Smooth muscle cell (in vitro differentiated cells): Measurements from ENCODE around the gene YWHAQ. TPM values are rescaled to one million over a fixed set of nuclear protein-coding genes. Genes with fewer than 3 reads are reported as not detected.

Source experiments
- DNase-seq: peaks from one replicate; lab custom pipeline; 2025; ENCODE audit not compliant: unreplicated experiment; lab: John Stamatoyannopoulos, UW
- H2AFZ ChIP-seq: fragments of 200-600 bp; sonication (generic); 2 replicates; pipeline ENCODE4 v1.6.0; 2016; ENCODE audit warnings: antibody characterized with exemption, low read depth, mild to moderate bottlenecking
- H3F3A ChIP-seq: fragments of 200-600 bp; sonication (generic); 2 replicates; pipeline ENCODE4 v1.6.0; 2017; ENCODE audit warnings: antibody characterized with exemption, low read depth
- H3K27ac ChIP-seq: fragments of 200-600 bp; sonication (generic); 2 replicates; pipeline ENCODE4 v1.5.1; 2016; ENCODE audit warnings: low read depth, mild to moderate bottlenecking
- H3K27me3 ChIP-seq: fragments of 200-600 bp; sonication (generic); 2 replicates; pipeline ENCODE4 v1.6.1; 2016; ENCODE audit warnings: low read depth, mild to moderate bottlenecking
- H3K36me3 ChIP-seq: fragments of 200-600 bp; sonication (generic); 2 replicates; pipeline ENCODE4 v1.5.1; 2016; ENCODE audit warnings: low read depth
- H3K4me1 ChIP-seq: fragments of 200-600 bp; sonication (generic); 2 replicates; pipeline ENCODE4 v1.5.1; 2016; ENCODE audit warnings: low read depth
- H3K4me2 ChIP-seq: fragments of 200-600 bp; sonication (generic); 2 replicates; pipeline ENCODE4 v1.6.0; 2016; ENCODE audit warnings: mild to moderate bottlenecking
- H3K4me3 ChIP-seq: fragments of 200-600 bp; sonication (generic); 2 replicates; pipeline ENCODE4 v1.5.1; 2016; ENCODE audit warnings: mild to moderate bottlenecking
- H3K79me2 ChIP-seq: fragments of 200-600 bp; sonication (generic); 2 replicates; pipeline ENCODE4 v1.6.0; 2016; ENCODE audit warnings: low read depth, mild to moderate bottlenecking
- H3K9ac ChIP-seq: fragments of 200-600 bp; sonication (generic); 2 replicates; pipeline ENCODE4 v1.6.0; 2016; ENCODE audit warnings: low read depth
- H3K9me3 ChIP-seq: fragments of 200-600 bp; sonication (generic); replicated peaks from 2 replicates; pipeline ENCODE4 v1.5.1; 2016; ENCODE audit warnings: low read depth
- H4K20me1 ChIP-seq: fragments of 200-600 bp; sonication (generic); 2 replicates; pipeline ENCODE4 v1.6.0; 2016; ENCODE audit warnings: low read depth
- WGBS: methylation state at CpG from one replicate; pipeline ENCODE4 v1.1.7; 2016; ENCODE audit warnings: low lambda C conversion rate; 5-methylcytosine and 5-hydroxymethylcytosine counted together
- polyA plus RNA-seq: library from polyadenylated mRNA; unstranded; fragments of >200 nt; fragmentation: Nextera tagmentation; extraction: Ambion mirVana; gene quantifications from 2 replicates; pipeline ENCODE4 v1.2.1, GENCODE V29; 2016
- total RNA-seq: library from RNA; depleted of rRNA; stranded (reverse); fragments of >200 nt; gene quantifications from 2 replicates; pipeline ENCODE4 v1.2.3, GENCODE V29; 2014
- TF ChIP-seq, protein P1 (sequence below): fragments of 200-600 bp; sonication (generic); IDR thresholded peaks from 2 replicates; pipeline ENCODE4 v1.5.1; 2017; ENCODE audit warnings: borderline replicate concordance, mild to moderate bottlenecking, antibody characterized with exemption; ENCODE audit not compliant: insufficient read depth, poor library complexity, severe bottlenecking

The YWHAQ gene
- total and polyA plus RNA-seq, 2 experiments from 2014 or later = 300 to 417 TPM

DNA sequence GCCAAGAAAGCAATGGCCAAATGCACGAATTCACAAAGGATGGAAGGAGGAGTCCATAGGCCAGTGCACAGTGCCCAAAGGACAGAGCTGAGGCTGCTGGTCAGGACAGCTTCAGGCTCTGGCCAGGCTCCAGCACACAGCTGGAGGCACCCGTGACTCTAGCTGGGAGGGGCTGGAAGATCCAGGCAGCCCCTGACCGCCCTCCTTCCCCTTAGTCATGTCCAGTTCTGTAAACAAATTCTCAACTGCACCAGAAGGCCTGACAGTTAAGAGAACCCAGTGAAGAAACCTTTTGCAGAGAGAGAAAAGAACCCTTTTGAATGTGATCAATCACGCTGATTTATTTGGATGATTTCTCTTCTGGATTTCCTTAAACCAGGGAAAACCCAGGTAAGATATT lies 7.7 kb upstream of the YWHAQ start:
- TF ChIP-seq, protein P1, sequence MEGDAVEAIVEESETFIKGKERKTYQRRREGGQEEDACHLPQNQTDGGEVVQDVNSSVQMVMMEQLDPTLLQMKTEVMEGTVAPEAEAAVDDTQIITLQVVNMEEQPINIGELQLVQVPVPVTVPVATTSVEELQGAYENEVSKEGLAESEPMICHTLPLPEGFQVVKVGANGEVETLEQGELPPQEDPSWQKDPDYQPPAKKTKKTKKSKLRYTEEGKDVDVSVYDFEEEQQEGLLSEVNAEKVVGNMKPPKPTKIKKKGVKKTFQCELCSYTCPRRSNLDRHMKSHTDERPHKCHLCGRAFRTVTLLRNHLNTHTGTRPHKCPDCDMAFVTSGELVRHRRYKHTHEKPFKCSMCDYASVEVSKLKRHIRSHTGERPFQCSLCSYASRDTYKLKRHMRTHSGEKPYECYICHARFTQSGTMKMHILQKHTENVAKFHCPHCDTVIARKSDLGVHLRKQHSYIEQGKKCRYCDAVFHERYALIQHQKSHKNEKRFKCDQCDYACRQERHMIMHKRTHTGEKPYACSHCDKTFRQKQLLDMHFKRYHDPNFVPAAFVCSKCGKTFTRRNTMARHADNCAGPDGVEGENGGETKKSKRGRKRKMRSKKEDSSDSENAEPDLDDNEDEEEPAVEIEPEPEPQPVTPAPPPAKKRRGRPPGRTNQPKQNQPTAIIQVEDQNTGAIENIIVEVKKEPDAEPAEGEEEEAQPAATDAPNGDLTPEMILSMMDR = no peak
- Histone ChIP-seq H2AFZ (no peak overlapping the region), H3K4me2 (peak overlapping the region; percentile 57), H3K9ac (no peak overlapping the region), H3K79me2 (no peaks in the 10 kb centered on the region), H3K27ac (peak overlapping the region; percentile 45), H3K27me3 (no peaks in the 10 kb centered on the region), H3F3A (peaks cover 4% of the 10 kb centered on the region), H3K9me3 (no peaks in the 10 kb centered on the region), H3K36me3 (no peaks in the 10 kb centered on the region), H3K4me1 (peaks cover 11% of the 10 kb centered on the region), H3K4me3 (no peak overlapping the region), H4K20me1 (no peaks in the 10 kb centered on the region)
- peak; percentile 17 for DNase-seq
- WGBS = 45% methylated on average over 4 of the region's 4 CpGs

DNA sequence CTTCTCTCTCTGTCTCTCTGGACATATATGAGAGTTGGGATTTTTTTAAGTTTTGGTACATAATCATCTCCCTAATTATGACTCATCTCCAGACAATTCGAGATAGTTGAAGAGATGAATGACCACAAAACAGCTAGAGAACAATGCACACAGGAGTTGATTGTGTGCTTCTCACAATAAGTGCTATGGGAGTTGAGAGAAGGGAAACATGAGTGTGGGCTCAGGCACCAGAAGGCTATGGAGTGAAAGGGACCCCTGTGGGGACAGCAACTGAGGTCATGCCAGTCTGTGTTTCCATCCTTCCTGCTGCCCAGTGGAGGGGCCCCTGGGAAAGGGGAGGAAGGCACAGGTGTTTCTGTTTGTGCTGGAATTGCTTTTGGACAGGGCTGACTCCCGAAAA lies 6.5 kb upstream of the YWHAQ start:
- Histone ChIP-seq H3K27ac (no peak overlapping the region), H3K4me2 (no peak overlapping the region), H3K27me3 (no peaks in the 10 kb centered on the region), H3K79me2 (no peaks in the 10 kb centered on the region), H3K9ac (no peak overlapping the region), H4K20me1 (no peaks in the 10 kb centered on the region), H3K9me3 (no peaks in the 10 kb centered on the region), H2AFZ (no peak overlapping the region), H3K36me3 (no peaks in the 10 kb centered on the region), H3K4me1 (peaks cover 14% of the 10 kb centered on the region), H3F3A (peaks cover 4% of the 10 kb centered on the region), H3K4me3 (no peak overlapping the region)
- no peak for DNase-seq
- TF ChIP-seq, protein P1 = no peak
- WGBS = 77% methylated on average over 2 of the region's 2 CpGs

DNA sequence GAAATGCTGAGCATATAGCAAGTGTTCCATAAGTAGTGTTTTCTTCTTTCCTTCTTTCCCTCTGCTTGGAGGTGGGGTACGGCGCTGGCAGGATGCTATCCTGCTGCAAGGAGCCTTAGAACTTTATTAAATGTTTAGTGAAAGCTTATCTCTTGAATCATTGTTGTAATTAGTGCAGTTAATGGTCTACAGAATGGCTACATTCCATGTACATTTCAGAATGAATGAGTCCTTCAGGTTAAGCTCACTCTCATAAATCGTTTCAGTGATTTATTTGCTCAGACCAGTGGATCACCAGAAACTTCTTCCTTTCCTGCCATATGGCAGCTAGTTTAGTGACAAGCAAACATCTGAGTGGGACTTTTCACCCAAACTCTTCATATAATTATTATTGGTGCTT lies 3.3 kb upstream of the YWHAQ start:
- no peak overlapping the region for H3K4me3 ChIP-seq
- H3K4me2 ChIP-seq = no peak overlapping the region
- H2AFZ ChIP-seq = no peak overlapping the region
- 79% methylated on average over 3 of the region's 3 CpGs for WGBS
- TF ChIP-seq, protein P1 = no peak
- H4K20me1 ChIP-seq = peaks cover 12% of the 10 kb centered on the region
- H3K9me3 ChIP-seq = no peaks in the 10 kb centered on the region
- no peaks in the 10 kb centered on the region for H3K27me3 ChIP-seq
- no peaks in the 10 kb centered on the region for H3K36me3 ChIP-seq
- peaks cover 11% of the 10 kb centered on the region for H3K79me2 ChIP-seq
- H3K27ac ChIP-seq = no peak overlapping the region
- peaks cover 23% of the 10 kb centered on the region for H3K4me1 ChIP-seq
- DNase-seq = no peak
- peaks cover 4% of the 10 kb centered on the region for H3F3A ChIP-seq
- no peak overlapping the region for H3K9ac ChIP-seq
